Measurements from ENCODE around the gene ETHE1. TPM values are rescaled to one million over a fixed set of nuclear protein-coding genes. Genes with fewer than 3 reads are reported as not detected.

ETHE1 gene
- total RNA-seq, 4 donors from 2014 or later, result 33.7 to 54.5 (median 41.9) TPM

- Histone ChIP-seq H3K4me3 (peak within 1 kb of the TSS; percentile 33 to 63 (median 58)), H3K4me1 (peaks cover 0 to 32% (median 16%) of the 10 kb centered on the region in 4 donors), H3K27ac (peak within 1 kb of the TSS; percentile 89 to 94 (median 90)), H3K27me3 (no peaks in the 10 kb centered on the region), H3K36me3 (peaks cover 0 to 21% (median 0%) of the 10 kb centered on the region in 3 donors), H3K9me3 (no peaks in the 10 kb centered on the region)
- WGBS, 2 donors, result 1 to 2% methylated on average over 18 to 31 of the region's 47 CpGs
- TF ChIP-seq CTCF (IDR thresholded peaks at IDR 0.05) (peak in 2 of 5 experiments; percentile 30 to 37), EP300 (IDR thresholded peaks at IDR 0.05) (peak; percentile 75 to 91), POLR2A (IDR thresholded peaks at IDR 0.05) (peak; percentile 28 to 48)
- peak; percentile 74 to 81 for DNase-seq (ENCODE audit: low spot score in 2 of 2)
Measured at GRCh38 chr19:43532962-43533545, 6.1 kb upstream of the ETHE1 start, which contains the start of gene ZNF575. Gene ZNF575 (plus strand): TSS chr19:43533188. CDS start chr19:43534423, 1,235 bp downstream.

- peak overlapping the region; percentile 89 to 94 (median 90) for H3K27ac ChIP-seq
- peak overlapping the region; percentile 33 to 63 (median 58) for H3K4me3 ChIP-seq
- 0% methylated on average over 14 to 16 of the region's 16 CpGs for WGBS, 2 donors
- no peaks in the 10 kb centered on the region for H3K9me3 ChIP-seq
- TF ChIP-seq EP300 (IDR thresholded peaks at IDR 0.05) (no peak), POLR2A (IDR thresholded peaks at IDR 0.05) (no peak), CTCF (IDR thresholded peaks at IDR 0.05) (no peak)
- peak in 1 of 2 donors; percentile 19 for DNase-seq (ENCODE audit: low spot score in 2 of 2)
- peaks cover 0 to 16% (median 0%) of the 10 kb centered on the region in 3 donors for H3K36me3 ChIP-seq
- peaks cover 0 to 37% (median 18%) of the 10 kb centered on the region in 4 donors for H3K4me1 ChIP-seq
- no peaks in the 10 kb centered on the region for H3K27me3 ChIP-seq
Measured at GRCh38 chr19:43532571-43532961, 5.6 kb upstream of the ETHE1 start.

- Histone ChIP-seq H3K4me3 (peak overlapping the region in 3 of 4 donors; percentile 87 to 93 (median 89)), H3K27ac (peak overlapping the region; percentile 79 to 93 (median 90))
Measured at GRCh38 chr19:43527860-43528622, 1.0 kb upstream of the ETHE1 start.

GRCh38 chr19:43525836-43526771, 897 bp downstream of the ETHE1 start:
- H3K4me3 ChIP-seq, result peak overlapping the region; percentile 65 to 93 (median 88)
- no peaks in the 10 kb centered on the region for H3K27me3 ChIP-seq
- DNase-seq (ENCODE audit: low spot score in 2 of 2), result no peak
- TF ChIP-seq EP300 (IDR thresholded peaks at IDR 0.05) (no peak), POLR2A (IDR thresholded peaks at IDR 0.05) (no peak), CTCF (IDR thresholded peaks at IDR 0.05) (no peak)
- WGBS, 2 donors, result 2 to 5% methylated on average over 14 to 22 of the region's 26 CpGs
- peaks cover 0 to 47% (median 20%) of the 10 kb centered on the region in 4 donors for H3K4me1 ChIP-seq
- H3K36me3 ChIP-seq, result peaks cover 0 to 4% (median 0%) of the 10 kb centered on the region in 3 donors
- H3K9me3 ChIP-seq, result no peaks in the 10 kb centered on the region
- H3K27ac ChIP-seq, result peak overlapping the region; percentile 79 to 93 (median 90)

More at GRCh38 chr19:43527860-43528622, 1.0 kb upstream of the ETHE1 start:
- peak; percentile 24 to 54 for DNase-seq (ENCODE audit: low spot score in 2 of 2)
- TF ChIP-seq POLR2A (IDR thresholded peaks at IDR 0.05), result no peak
- peak in 1 of 2 donors; percentile 18 for TF ChIP-seq EP300 (IDR thresholded peaks at IDR 0.05)
- no peak for TF ChIP-seq CTCF (IDR thresholded peaks at IDR 0.05)
- WGBS, 2 donors, result 24 to 25% methylated on average over 13 of the region's 13 CpGs
- Histone ChIP-seq H3K9me3 (no peaks in the 10 kb centered on the region), H3K27me3 (no peaks in the 10 kb centered on the region), H3K36me3 (no peaks in the 10 kb centered on the region), H3K4me1 (peaks cover 0 to 51% (median 27%) of the 10 kb centered on the region in 4 donors)
